IMR-90 (cell line): ENCODE measurements around the gene C3.

Source experiments
- BHLHE40 ChIP-seq: fragments of 150-350 bp; IDR thresholded peaks from 2 replicates; pipeline ENCODE4 v1.6.1; 2016; ENCODE audit warnings: mild to moderate bottlenecking, low read depth, low read length
- CEBPB ChIP-seq: IDR thresholded peaks from 2 replicates; pipeline ENCODE4 v1.6.1; 2012; ENCODE audit warnings: low read depth, low read length, improper control_type of control experiment
- CHD1 ChIP-seq: IDR thresholded peaks from 2 replicates; pipeline ENCODE4 v1.6.1; 2012; ENCODE audit warnings: low read depth, low read length, improper control_type of control experiment
- CTCF ChIP-seq: conservative IDR thresholded peaks from 2 replicates; pipeline ENCODE4 v1.5.1; 2012; ENCODE audit warnings: mild to moderate bottlenecking, low read depth, low read length, improper control_type of control experiment
- FOS ChIP-seq: fragments of 150-350 bp; IDR thresholded peaks from 2 replicates; pipeline ENCODE4 v1.6.1; 2016; ENCODE audit warnings: low read depth, low read length
- MAFK ChIP-seq: IDR thresholded peaks from 2 replicates; pipeline ENCODE4 v1.6.1; 2012; ENCODE audit warnings: low read depth, low read length, improper control_type of control experiment
- MAZ ChIP-seq: IDR thresholded peaks from 2 replicates; pipeline ENCODE4 v1.6.1; 2012; ENCODE audit warnings: low read depth, mild to moderate bottlenecking, low read length, improper control_type of control experiment, moderate library complexity, borderline replicate concordance
- MXI1 ChIP-seq: IDR thresholded peaks from 2 replicates; pipeline ENCODE4 v1.6.1; 2012; ENCODE audit warnings: low read depth, mild to moderate bottlenecking, low read length, moderate library complexity, borderline replicate concordance
- POLR2A ChIP-seq: IDR thresholded peaks from 2 replicates; pipeline ENCODE4 v1.6.1; 2012; ENCODE audit warnings: mild to moderate bottlenecking, low read depth, low read length
- RAD21 ChIP-seq: IDR thresholded peaks from 2 replicates; pipeline ENCODE4 v1.6.1; 2012; ENCODE audit warnings: low read length, improper control_type of control experiment
- RCOR1 ChIP-seq: IDR thresholded peaks from 2 replicates; pipeline ENCODE4 v1.6.1; 2012; ENCODE audit warnings: mild to moderate bottlenecking, low read length, improper control_type of control experiment; ENCODE audit not compliant: insufficient replicate concordance
- SMC3 ChIP-seq: fragments of 150-350 bp; IDR thresholded peaks from 2 replicates; pipeline ENCODE4 v1.6.1; 2016; ENCODE audit warnings: low read depth, mild to moderate bottlenecking, antibody characterized with exemption, low read length, moderate library complexity
- USF2 ChIP-seq: fragments of 150-350 bp; IDR thresholded peaks from 2 replicates; pipeline ENCODE4 v1.6.1; 2017; ENCODE audit warnings: mild to moderate bottlenecking, antibody characterized with exemption, low read length, low read depth

- no peak for TF ChIP-seq MAFK
- TF ChIP-seq RAD21 = no peak
- no peak for TF ChIP-seq CTCF
- TF ChIP-seq POLR2A = no peak
- TF ChIP-seq MAZ = no peak
- no peak for TF ChIP-seq BHLHE40
- no peak for TF ChIP-seq MXI1
- no peak for TF ChIP-seq RCOR1
- no peak for TF ChIP-seq CEBPB
- TF ChIP-seq SMC3 = no peak
- TF ChIP-seq USF2 = no peak
- TF ChIP-seq CHD1 = no peak
- no peak for TF ChIP-seq FOS
These were observed 48.5 kb downstream of the C3 start for GRCh38 chr19:6671960-6672359.
